Right ventricle myocardium inferior (tissue), 1 donor: ENCODE results near the gene TNFRSF1A. TPM values are rescaled to one million over a fixed set of nuclear protein-coding genes. Genes with fewer than 3 reads are reported as not detected.

Source experiments
- ATAC-seq: fragments of 200-7000 bp; cut with Tn5 transposase; one replicate; pipeline ENCODE4 v1.9.1; 2020; ENCODE audit warnings: mild to moderate bottlenecking, moderate library complexity
- DNase-seq: peaks from one replicate; pipeline ENCODE4 v3.0.0; 2021; ENCODE audit errors: missing footprints
- intact Hi-C: fragments of 100-400 bp; cut with DNase I; formaldehyde crosslinking; loops from one replicate; pipeline ENCODE4 v1.11.0; 2022
- total RNA-seq: library from RNA; stranded (reverse); fragmentation: NEBNext Ultra II Directional; extraction: Animal tissue kit (Norgen Biotek cat#: 25700); gene quantifications from one replicate; pipeline ENCODE4 v1.2.1, GENCODE V29; 2021
- donor health status: DM: no; HTN: yes; CAD: no; lungs with severe emphysema.

The TNFRSF1A gene
- total RNA-seq, 1 donor from 2014 or later = 59.8 TPM

DNA sequence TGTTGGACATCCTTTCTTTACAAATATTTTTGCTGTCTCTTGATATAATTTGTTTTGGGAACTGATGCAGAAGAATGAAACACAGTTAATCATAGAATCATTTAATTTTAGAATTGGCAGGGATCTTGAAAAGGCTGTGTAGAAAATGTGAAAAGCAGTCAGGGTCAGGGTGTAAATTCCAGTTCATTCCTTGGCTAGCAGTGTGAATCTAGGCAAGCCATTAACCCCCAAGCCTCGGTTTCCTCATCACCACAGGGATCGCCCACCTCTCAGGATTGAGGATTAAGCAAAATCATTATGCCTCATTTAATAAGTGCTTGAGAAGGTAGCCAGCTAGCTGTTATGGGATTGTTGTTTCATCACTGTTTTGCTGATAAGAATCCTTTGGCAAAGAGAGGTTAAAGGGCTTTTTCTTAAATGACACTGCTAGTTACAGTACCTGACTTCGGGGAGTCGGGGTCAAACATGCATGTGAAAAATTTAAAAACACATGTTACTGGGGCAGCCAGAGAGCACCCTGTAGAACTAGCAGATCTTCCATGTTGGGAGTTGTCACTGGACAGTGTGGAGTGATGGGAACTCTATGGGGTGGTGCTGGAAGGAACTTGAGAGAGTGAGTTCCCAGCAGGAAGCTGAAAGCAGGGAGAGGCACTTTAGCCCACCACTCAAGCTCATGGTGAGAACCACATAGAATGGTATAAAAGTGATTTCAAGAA lies 10.7 kb downstream of the TNFRSF1A start:
- DNase-seq = no peak
- ATAC-seq = no peak
- intact Hi-C loops = no loop called here

DNA sequence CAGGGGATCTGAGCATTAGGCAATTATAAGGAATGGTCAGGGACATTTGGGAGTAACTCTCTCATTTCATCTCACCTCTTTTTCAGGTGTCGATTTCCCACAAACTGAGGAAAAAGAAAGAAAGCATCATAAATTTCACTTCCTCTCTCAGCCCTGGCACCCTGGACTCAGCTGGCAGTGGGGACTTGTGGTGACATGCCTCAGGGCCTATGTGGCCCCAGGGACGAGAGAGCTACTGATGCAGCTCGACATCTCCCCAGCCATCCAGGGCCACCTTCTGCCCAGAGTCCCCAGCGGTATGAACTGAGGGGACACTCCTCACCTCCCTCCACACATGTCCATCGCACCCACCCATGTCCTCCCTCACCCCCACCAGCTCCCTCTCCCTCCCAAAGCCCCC lies 11.7 kb downstream of the TNFRSF1A start:
- intact Hi-C loops = no loop called here
- no peak for ATAC-seq

DNA sequence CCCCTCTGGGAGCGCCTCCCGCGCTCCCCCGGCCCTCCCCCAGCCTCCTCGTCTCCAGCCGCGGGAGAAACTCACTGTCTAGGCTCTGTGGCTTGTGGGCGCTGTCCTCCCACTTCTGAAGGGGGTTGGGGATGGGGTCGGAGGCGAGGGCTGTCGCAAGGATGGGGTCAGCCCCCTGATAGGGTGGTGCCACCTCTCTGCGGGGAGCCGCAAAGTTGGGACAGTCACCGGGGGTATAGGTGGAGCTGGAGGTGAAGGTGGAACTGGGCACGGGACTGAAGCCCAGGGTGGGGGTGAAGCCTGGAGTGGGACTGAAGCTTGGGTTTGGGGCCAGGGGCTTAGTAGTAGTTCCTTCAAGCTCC lies 12.2 kb downstream of the TNFRSF1A start:
- DNase-seq = no peak
- intact Hi-C loops = loop anchor here (5.0 kb wide), 1 partner anchor 203 kb away; the partner anchor contains the start of gene GAPDH
- no peak for ATAC-seq

More for the DNA sequence above, 11.7 kb downstream of the TNFRSF1A start:
- peak; percentile 68 for DNase-seq

DNA sequence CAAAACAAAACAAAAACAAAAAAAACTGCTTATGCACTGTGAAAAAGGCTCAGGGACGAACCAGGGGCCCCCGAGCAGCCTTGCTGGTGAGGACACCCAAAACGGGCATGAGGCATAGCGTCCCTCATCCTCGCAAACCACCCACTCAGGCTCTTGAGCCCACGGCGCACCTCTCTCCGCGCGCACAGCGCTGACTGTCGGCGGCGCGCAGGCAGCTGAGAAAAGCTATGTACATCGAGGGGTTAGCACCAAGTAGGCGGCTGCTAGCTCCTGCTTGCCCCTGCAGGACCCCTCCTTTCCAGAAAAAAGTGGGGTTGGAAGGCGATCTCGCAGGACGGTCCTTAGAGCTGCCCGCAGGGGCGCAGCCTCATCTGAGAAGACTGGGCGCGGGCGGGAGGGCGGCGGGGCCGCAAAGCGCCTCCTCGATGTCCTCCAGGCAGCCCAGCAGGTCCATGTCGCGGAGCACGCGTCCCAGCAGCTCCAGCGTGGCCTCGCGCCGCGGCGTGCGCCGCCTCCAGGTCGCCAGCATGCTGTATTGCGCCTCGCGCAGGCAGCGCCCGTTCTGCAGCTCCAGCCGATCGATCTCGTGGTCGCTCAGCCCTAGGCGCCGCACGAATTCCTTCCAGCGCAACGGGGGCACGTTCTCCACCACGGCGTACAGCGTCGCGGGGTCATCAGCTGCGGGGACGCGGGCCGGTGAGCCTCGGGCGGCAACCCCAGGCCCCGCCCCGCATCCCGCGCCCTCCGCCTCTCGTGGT lies 12.8 kb downstream of the TNFRSF1A start:
- DNase-seq (peak; percentile 60), ATAC-seq (no peak)
- intact Hi-C loops = loop anchor here (5.0 kb wide), 1 partner anchor 203 kb away; the partner anchor contains the start of gene GAPDH

DNA sequence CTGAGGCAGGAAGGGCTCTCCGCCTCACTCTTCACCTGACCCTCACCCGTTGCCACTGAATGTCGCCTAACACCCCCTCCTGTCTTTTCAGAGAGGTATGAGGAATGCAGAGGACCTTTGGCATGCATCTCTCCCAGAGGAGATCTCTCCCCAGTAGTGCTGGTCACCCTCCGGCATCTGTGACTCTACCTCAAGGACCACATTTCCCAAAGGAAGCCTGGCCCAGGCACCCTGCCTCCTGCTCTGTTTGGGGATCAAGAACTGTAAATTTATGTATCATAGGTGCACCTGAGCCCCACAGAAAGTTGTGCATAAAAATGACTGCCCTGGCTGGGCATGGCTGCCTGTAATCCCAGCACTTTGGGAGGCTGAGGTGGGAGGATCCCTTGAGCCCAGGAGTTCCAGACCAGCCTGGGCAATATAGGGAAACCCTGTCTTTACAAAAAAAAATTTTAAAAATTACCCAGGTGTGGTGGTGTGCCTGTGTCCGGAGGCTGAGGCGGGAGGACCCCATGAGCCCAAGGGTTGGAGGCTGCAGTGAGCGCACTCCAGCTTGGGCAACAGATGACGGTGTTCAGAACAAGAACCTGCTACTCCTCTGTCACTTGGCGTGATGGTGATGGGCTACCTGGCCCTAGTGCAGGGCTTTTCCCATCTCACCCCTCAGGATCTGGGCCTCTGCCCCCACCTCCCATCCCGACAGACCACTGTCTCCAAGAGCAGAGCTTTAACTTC lies 13.7 kb downstream of the TNFRSF1A start:
- no peak for DNase-seq
- intact Hi-C loops = loop anchor here (5.0 kb wide), 1 partner anchor 204 kb away; the partner anchor contains the start of gene GAPDH
- no peak for ATAC-seq

DNA sequence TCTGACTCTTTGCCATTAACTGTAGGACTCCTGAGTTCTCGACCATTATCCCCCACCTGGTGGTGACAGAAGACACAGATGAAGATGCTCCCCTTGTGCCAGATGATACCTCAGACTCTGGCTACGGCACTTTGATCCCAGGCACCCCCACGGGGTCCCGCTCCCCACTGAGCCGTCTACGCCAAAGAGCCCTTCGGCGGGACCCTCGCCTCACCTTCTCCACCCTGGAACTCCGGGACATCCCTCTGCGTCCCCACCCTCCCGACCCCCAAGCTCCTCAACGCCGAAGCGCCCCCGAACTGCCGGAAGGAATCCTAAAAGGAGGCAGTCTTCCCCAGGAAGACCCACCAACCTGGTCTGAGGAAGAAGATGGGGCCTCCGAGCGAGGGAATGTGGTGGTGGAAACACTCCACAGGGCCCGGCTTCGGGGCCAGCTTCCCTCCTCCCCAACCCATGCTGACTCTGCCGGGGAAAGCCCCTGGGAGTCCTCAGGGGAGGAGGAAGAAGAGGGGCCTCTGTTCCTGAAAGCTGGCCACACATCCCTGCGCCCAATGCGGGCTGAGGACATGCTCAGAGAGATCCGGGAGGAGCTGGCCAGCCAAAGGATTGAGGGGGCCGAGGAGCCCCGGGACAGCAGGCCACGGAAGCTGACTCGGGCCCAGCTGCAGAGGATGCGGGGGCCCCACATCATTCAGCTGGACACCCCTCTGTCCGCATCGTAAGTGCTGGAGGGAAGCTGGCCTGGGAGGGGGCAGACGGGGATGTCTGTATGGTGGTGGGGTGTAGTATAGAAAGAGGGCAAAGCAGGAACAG lies 14.4 kb downstream of the TNFRSF1A start:
- intact Hi-C loops = loop anchor here (5.0 kb wide), 1 partner anchor 205 kb away; the partner anchor contains the start of gene GAPDH
- peak; percentile 21 for ATAC-seq

DNA sequence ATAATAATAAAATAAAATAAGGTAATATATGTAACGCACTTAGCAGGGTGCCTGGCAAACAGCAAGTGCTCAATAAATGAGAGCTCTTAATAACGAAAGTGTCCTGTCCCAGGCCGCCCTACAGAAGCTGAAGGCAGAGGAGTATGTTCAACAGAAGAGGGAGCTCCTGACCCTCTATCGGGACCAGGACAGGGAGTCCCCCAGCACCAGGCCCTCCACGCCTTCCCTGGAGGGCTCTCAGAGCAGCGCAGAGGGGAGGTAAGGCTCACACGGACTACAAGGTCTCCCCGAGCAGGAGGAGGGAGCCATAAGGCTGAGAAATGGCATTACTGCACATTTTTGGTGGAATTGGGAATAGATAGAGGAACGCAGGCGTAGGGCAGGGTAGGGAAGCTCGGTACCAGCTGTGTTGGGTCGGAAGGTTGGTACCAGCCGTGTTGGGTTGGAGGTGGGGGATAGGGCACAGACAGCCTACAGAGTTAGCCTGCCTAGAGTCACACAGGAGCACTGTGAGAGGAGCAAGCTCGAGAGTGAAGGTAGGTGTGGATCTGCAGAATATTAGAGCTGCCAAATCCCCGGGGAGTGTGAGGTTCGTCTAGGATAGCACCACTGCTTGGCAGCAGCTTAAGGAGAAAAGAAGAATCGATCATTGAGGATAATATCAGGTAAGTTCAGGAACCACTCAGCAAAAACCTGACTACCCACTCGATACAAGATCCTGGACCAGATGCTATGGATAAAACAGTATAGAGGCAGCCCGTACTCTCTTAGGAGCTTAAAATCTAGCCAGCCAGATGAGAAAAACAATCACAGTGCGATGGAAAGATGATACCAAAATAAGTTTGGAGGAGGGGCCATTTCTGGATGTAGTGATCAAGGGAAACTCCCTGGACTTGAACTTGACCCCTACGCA lies 15.3 kb downstream of the TNFRSF1A start:
- intact Hi-C loops = loop anchor here (5.0 kb wide), 1 partner anchor 206 kb away; the partner anchor contains the start of gene GAPDH
- DNase-seq (no peak), ATAC-seq (peak; percentile 64)

More for the DNA sequence above, 14.4 kb downstream of the TNFRSF1A start:
- no peak for DNase-seq

DNA sequence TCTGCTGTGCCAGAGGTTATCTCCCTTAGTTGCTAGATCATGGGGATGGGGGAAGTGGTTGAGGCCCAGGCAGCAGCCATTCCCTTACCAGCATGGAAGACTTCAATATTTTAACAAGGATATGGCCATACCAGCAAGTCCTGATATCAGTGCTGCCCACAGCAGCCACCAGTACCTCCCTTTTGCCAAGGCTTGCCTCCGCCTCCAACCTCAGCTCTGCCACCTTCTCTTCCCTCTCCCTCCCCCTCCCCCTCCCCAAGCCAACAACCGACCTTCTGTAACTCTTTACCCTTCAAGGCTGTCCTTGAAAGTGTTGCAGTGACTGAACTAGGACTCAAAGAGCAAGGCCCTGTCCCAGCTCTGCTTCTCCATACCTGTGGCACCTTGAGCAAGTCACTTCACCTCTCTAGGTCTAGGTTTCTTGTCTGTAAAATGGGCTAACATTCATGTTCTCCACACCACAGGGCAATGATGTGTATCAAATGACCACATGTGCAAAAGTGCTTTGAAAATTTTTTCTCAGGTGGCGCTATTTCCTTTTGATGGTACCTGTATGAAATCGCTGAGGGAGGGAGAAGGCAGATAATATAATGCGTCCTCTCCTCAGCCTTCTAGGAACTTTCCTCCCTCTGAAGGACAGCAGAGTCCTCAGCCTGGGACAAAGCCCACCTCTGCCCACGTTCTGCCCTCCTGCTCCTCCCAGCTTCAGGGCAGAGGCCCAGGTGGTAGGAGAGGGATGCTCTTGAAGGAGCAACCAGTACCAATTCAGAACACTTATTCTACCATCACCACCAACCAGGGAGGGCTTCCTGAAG lies 16.7 kb downstream of the TNFRSF1A start:
- no peak for DNase-seq
- ATAC-seq = no peak
- intact Hi-C loops = loop anchor here (5.0 kb wide), 1 partner anchor 207 kb away; the partner anchor contains the start of gene GAPDH

DNA sequence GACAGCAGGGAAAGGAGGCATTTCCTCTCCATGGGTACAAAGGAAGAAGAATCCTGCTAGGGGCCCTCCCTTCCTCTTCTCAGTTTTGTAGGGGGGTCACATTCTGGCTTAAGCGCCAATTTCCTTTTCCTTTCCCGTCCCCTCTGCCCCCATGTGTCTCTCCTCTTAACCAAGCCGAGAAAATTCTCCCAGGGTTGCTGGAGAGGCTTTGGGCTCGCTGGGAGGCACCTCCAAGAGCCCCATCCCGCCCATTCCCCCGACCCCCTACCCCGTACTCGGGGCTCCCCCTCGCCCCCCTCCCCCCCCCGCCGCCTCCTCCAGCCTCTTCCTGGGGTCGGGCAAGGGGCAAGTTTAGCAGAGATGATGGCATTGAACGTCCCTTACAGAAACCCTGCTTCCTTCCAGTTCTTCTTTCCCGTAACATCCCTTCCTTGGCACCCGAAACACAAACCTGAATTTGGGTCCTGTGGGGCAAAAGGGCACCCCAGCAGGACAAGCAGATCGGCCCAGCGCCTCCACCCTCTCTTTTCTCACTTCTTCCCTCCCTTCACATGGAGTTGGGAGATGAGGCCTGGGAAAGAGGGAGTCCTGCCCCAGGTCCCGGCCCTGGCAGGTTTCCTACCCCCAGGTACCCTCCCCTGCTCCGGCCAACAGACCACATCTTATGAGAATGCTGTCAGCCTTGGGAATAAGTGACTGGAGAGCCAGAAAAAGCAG lies 17.7 kb downstream of the TNFRSF1A start:
- DNase-seq (no peak), ATAC-seq (no peak)
- intact Hi-C loops = loop anchor here (1.0 kb wide), 1 partner anchor 147 kb away; no protein-coding TSS in a partner anchor

DNA sequence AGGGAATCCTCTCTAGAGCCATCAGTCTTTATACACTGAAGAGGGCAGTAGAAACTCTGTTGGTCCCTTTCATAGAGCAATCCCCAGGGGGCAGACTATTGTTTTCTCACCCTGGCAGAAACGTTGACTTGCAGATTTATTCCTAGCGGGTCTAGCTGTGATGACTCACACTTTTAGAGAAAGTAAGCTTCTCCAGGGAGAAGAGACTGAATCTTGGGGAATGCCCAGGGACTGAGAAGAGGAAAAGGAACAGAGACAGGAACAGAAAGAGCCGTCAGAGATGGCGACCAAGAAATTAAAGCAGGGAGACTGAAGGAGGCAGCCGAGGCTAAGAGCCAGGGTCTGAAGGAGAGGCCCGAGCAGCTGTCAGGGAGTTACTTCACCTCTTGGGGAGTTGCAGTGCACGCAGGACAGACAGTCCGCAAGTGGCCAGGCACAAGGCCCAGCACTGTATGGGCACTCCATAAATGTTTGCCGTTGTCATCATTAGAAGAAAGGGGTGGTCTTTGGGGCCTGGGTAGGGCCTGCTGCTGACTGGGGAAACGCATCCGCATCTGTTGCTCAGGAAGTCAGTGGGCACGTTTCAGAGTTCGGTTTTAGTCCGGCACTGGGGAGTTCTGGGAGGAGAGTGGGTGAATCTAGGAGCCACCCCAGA lies 18.4 kb downstream of the TNFRSF1A start:
- peak; percentile 70 for DNase-seq
- peak; percentile 51 for ATAC-seq
- intact Hi-C loops = loop anchor here (1.0 kb wide), 1 partner anchor 148 kb away; no protein-coding TSS in a partner anchor

DNA sequence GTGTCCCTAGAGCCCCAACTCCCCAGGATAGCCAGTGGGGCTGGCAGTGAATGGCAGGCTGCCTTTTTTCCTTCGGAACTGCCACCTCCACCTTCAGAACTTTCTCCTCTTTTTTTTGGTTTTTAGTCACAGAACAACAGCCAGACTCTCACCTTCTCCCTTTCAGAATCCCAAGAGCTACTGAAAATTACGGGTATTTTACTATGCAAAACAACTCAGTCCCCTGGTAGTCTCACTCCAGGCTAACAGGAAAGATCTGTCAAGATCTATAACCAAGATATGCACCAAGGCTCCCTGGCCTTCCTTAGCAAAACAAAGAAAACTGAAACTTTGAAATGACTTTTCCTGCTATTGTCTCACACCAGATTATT lies 18.9 kb downstream of the TNFRSF1A start:
- intact Hi-C loops = loop anchor here (1.0 kb wide), 1 partner anchor 148 kb away; no protein-coding TSS in a partner anchor
- DNase-seq = no peak
- ATAC-seq = no peak

DNA sequence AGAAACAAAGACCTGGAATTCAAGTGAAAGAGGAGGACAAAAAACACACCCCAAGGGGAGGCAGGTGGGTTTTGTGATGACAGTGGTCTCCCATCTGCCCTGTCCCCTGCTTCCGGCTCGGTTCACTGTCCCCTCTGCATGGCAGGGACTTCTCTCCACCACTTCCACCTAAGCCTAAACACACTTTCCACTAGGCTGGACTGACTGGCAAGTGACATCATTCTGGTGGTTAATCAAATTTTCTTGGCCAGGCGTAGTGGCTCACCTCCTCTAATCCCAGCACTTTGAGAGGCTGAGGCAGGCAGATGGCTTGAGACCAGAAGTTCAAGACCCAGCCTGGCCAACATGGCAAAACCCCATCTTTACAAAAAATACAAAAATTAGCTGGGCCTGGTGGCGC lies 19.5 kb downstream of the TNFRSF1A start:
- ATAC-seq = no peak
- intact Hi-C loops = no loop called here
- no peak for DNase-seq

DNA sequence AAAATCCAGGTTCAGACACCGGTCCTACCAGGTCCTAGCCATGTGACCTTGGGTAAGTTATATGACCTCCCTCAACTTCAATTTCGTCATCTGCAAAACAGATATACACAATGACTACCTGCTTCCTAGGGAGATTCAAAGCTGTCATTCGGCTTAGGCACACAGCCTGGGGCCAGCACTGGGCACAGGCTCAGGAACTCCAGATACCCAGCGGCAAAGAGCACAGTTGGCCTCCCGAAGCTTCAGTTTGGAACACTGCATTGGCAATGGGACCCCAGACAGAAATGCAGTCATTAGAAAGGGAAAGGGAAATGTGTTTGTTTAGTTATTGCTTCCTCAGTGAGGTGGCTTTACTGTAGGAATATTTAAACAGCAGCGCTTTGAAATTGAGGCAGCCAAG lies 20.0 kb downstream of the TNFRSF1A start:
- ATAC-seq (no peak), DNase-seq (no peak)
- intact Hi-C loops = no loop called here

DNA sequence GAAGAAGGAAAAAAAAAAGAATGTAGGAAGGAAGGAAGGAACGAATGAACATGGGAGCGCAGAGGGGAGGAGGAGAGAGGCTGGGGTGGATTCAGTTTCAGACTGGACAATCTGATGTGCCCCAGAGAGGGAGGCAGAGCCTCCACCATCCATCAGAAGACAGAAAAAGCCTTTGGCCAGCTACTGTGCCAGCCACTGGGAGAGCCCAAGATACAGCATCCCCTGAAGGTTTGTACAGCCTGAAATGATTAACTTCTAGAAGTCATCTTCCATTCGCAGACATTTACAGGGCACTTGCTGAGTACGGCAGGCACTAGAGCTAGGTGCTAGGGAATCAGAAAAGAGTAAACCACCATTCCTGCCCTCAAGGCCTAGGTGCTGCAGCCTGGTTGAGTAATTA lies 22.4 kb downstream of the TNFRSF1A start:
- ATAC-seq (no peak), DNase-seq (no peak)
- intact Hi-C loops = no loop called here

DNA sequence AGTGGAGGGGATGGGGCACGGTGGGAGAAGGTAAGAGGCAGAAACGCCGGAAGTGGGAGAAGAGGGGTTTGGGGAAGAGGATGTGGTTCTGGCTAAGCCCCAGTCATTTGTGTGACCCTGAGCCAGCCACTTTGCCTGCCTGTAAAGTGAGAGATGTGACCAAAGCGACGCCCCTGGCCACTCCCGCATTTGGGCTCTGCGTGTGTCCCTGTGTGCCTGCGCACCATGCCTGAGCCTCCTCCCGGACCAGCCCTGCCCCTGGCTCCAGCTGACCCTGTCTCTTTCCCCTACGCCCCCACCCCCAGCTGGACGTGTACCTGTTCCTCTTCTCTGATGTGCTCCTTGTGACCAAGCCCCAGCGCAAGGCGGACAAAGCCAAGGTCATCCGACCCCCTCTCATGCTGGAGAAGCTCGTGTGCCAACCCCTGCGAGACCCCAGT lies 23.4 kb downstream of the TNFRSF1A start:
- ATAC-seq (no peak), DNase-seq (no peak)
- intact Hi-C loops = no loop called here
